GM18517 (cell line): ENCODE results near the gene BCL2L13.
"Not testable (repeated sequence)": the region's sequence is repeated elsewhere in the genome, so short reads cannot be mapped to it uniquely, and the experiment has no call there.

ENCODE experiments used
- ATAC-seq: cut with Tn5 transposase; IDR thresholded peaks from one replicate; pipeline ENCODE4 v1.9.1; 2021; ENCODE audit warnings: mild to moderate bottlenecking, moderate library complexity; ENCODE audit not compliant: unreplicated experiment

BCL2L13 gene

DNA sequence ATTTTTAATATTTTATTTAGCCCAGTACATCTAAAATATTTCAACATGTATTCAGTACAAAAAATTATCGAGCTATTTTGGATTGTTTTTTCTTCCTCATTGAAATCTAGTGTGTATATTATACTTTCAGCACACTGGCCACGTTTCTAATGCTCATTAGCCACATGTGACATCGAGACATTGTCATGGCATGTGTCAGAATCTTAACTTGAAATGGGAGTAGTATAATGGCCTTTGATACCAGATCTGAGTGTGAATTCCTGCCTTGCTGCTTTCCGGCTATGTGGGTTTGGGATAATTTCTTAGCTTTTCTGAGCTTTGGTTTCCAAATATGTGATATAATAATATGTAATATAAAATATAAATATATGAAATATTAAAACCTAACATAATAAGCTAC, 54.3 kb downstream of the BCL2L13 start:
- no peak for ATAC-seq

- no peak for ATAC-seq
These were observed 55.6 kb downstream of the BCL2L13 start for GRCh38 chr22:17694193-17694592.

DNA sequence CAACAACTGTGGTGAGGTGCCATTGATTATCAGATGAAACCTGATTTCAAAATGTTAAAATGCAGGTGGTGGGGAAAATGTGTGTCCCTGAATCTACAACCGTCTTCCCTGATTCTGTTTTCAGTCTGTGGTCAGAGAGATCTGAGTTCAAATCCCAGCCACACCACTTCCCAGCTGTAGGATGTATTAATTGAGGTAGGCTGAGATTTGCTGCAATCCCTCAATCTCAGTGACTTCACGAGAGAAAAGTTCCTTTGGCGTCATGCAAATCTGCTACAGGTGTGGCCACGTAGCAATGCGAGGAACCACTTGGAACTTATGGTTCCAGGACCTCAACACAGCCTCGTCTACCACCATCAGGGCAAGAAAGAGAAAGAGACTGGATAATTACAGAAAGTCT, 56.2 kb downstream of the BCL2L13 start:
- ATAC-seq, result no peak

DNA sequence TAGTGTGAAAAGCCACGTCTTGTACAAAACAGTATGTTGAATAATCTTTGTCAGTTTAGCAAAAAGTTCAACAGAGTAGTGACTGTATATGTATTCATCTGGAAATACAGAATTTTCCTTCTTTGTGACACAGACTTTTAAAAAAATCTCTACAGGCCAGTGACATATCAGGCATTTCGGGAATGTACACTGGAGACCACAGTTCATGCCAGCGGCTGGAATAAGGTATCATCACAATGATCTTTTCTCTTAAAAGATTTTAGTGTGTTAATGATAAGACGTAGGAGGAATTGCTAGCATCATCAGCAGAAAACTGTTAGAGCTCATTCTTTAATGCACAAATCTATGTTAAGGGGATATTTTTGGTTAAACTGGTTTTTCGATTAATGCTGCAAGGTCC, 57.4 kb downstream of the BCL2L13 start:
- ATAC-seq, result no peak

- not testable (repeated sequence) for ATAC-seq
These were observed 58.6 kb downstream of the BCL2L13 start for GRCh38 chr22:17697196-17697595.

DNA sequence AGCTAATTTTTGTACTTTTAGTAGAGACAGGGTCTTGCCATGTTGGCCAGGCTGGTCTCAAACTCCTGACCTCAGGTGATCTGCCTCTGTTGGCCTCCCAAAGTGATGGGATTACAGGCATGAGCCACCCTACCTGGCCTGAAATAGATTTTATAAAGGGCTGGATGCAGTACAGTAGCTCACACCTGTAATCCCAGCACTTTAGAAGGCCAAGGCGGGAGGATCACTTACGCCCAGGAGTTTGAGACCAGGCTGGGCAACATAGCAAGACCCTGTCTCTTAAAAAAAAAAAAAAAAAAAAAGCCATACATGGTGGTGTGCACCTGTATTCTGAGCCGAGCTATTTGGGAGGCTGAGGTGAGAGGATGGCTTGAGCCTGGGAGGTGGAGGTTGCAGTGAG, 59.7 kb downstream of the BCL2L13 start:
- ATAC-seq, result not testable (repeated sequence)

- ATAC-seq, result no peak
These were observed 60.4 kb downstream of the BCL2L13 start for GRCh38 chr22:17698948-17699347.

DNA sequence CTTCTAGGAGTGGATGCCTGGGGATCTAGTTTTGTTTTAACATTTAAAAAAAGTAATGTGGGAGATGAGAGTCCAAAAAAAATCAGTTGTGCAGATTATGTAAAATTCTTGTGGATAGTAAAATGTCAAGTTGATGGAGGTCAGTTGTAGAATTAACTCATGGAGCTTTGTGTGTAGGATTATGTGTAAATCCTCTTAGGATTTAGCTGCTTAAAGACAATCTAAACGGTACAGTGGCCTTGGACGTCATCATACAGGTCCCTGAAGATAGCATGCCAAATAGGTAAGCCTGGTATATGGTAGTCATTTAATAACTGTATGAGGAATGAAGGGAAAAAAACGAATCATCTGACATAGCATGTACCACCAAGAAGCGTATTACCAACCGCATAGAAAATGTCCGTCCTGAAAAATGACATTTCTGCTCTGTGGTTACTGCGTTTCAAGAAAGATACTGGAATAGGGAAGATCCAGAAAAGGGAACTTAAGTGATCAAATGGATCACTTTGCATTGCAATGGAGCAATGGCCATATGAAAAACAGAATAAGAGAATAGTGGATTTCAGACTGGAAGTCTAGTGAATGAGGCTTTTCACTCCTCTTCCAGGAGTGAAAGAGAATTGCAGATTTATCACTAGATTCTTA, 61.3 kb downstream of the BCL2L13 start:
- no peak for ATAC-seq

GRCh38 chr22:17700778-17701177, 62.2 kb downstream of the BCL2L13 start:
- ATAC-seq, result no peak

DNA sequence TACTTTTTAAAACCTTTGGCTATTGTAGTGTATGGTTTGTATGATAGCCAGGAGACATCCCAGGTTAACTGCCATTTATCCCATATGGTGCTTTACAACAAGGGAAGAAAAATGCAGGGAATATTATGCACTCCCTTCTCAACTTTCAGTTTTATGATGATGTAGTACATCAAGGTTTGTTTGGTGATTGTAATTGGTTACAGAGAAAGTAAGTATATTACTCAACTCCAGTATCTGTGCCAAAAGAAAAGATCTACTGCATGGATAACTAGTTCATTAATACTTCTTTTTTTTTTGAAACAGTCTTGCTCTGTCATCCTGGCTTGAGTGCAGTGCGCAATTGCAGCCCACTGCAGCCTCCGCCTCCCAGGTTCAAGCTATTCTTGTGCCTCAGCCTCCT, 65.3 kb downstream of the BCL2L13 start:
- ATAC-seq, result no peak

DNA sequence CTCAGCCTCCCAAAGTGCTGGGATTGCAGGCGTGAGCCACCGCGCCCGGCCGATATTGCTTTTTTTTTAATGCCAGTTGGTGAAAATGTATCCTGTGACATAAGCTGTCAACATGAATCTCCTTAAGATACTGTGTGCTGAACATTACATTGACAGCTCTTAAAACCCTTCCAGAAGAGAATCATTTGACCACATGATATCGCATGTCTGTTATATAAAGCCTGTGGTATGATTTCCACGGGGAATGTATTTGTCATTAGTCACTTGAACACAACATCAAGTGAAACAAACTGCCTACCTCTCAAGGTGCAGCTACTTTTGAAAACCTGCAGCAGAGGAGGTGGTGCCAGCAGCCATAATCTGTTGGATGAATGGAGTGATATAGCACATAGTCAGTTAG, 67.0 kb downstream of the BCL2L13 start:
- no peak for ATAC-seq

- ATAC-seq, result peak; percentile 94
These were observed 67.7 kb downstream of the BCL2L13 start for GRCh38 chr22:17705951-17706900.

- ATAC-seq, result no peak
These were observed 68.4 kb downstream of the BCL2L13 start for GRCh38 chr22:17706947-17707346.

DNA sequence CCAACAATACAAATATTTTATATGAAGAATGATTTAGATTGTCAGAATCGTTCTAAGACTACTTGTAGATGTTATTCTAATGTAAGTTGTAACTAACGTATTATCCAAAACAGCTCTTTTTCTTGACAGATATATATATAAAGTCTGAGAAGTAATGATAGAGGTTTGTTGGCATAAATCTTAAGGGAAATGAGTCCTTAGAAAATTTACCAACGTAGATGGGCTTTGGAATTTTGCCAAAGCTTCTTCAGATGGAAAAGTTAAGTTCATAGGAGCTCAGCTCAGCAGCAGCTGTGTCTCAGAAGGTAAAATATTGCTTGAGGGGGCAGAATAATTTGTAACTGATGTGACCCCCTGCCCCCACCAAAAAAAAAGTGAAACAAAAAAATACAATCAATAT, 69.0 kb downstream of the BCL2L13 start:
- no peak for ATAC-seq

DNA sequence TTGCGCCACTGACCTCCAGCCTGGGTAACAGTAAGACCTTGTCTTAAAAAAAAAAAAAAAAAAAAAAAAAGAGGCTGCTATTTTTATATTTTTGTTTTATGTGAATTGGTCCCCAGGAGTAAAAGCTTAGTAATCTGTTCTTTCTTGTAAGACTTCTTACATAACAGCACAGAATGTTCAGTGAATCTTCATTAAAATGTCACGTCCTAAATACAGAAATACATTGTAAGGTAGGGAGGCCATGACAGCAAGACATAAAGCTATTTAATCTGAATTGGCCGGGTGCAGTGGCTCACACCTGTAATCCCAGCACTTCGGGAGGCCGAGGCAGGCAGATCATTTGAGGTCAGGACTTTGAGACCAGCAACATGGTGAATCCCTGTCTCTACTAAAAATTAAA, 71.5 kb downstream of the BCL2L13 start:
- no peak for ATAC-seq

DNA sequence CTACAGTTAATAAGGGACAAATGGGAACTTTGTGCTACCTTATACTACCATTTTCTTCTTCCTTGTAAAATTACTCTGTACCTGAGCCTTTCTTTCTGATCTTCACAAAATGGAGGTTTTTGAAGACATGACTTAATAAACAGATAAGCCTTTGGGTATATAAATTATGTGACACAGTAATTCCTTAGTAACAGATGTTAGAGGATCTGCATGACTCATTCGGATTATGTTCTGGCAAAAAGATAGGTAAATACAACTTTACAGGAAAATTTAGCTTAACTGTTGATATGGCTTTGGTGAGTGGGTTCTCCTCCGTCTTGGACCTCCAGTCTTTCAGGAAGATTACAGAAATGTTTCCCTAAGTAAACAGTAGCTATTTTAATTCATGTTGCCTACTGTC, 73.9 kb downstream of the BCL2L13 start:
- ATAC-seq, result no peak

DNA sequence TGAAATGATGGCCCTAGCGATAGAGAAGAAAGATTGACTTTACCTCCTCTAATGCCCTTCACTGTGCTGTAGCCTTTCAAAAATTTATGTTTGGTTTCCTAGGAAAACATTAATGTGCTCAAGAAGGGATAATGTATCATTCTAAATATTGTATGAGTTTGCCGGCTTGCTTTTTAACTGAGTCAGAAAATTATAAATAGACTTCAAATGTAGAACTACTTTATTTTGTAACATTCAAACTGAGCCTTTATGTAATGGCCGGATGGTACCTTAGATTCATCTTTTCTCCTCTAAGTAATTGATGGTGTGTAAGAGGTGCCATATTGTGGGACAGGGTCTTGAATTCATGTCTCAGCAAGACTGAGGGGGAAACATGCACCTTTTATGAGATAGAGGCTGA, 78.0 kb downstream of the BCL2L13 start:
- ATAC-seq, result no peak

DNA sequence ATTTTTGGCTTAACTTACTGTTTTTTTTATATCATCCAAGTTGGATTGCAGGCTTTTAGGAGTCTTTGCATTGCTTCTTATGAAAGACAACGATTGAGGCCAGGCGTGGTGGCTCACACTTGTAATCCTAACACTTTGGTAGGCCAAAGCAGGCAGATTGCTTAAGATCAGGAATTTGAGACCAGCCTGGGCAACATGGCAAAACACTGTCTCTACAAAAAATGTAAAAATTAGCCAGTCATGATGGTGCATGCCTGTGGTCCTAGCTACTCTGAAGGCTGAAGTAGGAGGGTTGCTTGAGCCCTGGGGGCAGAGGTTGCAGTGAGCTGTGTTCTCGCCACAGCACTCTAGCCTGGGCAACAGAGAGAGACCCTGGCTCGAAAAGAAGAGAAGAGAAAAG, 79.2 kb downstream of the BCL2L13 start:
- ATAC-seq, result no peak

- ATAC-seq, result no peak
These were observed 81.4 kb downstream of the BCL2L13 start for GRCh38 chr22:17719911-17720310.

- no peak for ATAC-seq
These were observed 85.7 kb downstream of the BCL2L13 start for GRCh38 chr22:17724241-17724640.

DNA sequence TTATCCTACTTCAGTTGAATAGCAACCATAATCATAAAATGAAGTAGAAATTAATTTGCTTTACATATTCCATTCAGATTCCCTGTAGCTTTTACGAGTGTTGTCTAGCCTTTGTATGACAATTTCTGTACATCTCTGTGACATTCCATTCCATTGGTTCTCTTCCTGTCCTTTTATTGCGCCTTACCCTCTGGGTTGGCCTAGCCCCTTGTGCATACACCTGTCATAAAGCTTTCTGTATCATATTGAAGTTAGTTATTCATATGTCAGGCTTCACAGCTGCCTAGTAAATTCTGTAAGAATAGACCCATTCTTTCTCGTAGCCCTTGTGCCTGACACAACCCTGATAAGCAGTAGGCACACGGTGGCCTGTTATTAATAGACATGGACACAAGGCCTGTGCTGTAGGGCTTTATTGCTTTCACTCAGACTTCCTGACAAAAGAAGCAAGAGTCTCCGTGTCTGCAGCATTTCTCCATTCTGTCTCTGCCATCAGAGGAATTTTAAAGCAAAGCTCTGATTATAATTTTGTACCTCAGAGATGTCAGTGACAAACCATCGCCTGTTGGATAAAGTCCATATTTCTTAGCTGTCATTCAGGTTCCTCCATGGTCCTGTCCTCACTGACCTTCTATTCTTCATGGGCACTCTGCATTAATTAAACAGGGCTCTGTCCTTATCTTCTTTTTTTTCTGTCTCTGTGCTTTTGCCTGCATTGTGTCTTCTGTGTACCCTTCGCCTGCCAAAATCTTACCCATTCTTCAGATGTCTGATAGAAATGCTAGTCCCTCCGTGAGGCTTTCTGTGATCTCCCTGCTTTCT, 86.3 kb downstream of the BCL2L13 start:
- ATAC-seq, result no peak

GRCh38 chr22:17725500-17725796, 86.9 kb downstream of the BCL2L13 start:
- ATAC-seq, result no peak
